ENCODE measurements around the gene FHL3.

DNA sequence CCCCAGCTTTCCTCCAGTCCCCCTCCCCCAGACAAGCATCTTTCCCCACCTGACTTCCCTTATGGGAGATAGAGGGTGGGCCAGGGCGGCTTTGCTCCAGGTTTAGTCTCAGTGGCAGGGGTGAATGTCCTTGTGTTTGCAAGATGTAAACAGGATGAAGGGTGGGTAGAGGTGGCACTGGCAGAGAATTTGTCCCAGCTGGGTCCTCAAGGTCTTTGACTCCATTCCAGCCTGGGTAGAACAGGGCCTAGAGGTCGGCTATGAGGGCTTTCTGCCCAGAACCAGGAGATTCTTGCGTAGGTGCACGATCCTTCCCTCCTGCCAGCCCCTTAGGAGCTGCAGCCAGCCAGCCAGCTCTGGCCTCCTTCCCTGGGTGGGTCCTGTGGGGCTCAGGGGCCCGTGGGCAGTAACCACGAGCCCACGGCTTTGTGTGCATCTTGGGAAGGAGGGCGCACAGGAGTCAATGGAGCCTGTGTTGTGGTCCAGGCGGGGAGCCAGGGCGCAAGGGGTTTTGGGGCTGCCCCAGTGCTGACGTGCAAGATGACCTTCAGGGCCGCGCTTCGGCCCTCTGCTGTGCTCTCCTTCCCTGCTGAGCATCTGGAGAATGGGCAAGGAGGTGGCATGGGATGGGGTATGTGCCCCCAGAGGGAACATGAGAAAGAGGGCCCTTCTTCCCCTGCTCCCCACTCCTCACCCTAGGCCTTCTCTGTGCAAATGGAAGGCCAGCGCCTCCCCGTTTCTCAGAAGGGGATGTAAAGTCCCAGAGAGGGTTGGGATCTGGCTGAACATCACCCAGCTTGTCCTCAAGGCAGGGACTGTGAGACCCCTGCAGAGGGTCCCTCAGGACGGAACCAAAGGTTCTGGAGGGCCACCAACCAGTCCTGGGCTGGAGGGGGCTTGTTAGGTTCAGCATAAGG lies 25.5 kb upstream of the FHL3 start:
- TF ChIP-seq, protein P1, sequence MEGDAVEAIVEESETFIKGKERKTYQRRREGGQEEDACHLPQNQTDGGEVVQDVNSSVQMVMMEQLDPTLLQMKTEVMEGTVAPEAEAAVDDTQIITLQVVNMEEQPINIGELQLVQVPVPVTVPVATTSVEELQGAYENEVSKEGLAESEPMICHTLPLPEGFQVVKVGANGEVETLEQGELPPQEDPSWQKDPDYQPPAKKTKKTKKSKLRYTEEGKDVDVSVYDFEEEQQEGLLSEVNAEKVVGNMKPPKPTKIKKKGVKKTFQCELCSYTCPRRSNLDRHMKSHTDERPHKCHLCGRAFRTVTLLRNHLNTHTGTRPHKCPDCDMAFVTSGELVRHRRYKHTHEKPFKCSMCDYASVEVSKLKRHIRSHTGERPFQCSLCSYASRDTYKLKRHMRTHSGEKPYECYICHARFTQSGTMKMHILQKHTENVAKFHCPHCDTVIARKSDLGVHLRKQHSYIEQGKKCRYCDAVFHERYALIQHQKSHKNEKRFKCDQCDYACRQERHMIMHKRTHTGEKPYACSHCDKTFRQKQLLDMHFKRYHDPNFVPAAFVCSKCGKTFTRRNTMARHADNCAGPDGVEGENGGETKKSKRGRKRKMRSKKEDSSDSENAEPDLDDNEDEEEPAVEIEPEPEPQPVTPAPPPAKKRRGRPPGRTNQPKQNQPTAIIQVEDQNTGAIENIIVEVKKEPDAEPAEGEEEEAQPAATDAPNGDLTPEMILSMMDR (IDR thresholded peaks at IDR 0.05; ENCODE audit: insufficient read depth, low read length), result no peak
- TF ChIP-seq REST (IDR thresholded peaks at IDR 0.05; ENCODE audit: insufficient replicate concordance, low read depth) (no peak), POLR2AphosphoS5 (IDR thresholded peaks at IDR 0.05; ENCODE audit: low read depth) (no peak)

All from HL-60 (cell line).